CD4-positive, alpha-beta T cell treated with Interferon alpha-2 for 1 hour (primary cell): Measurements from ENCODE around the gene KCNJ4.
"Not testable (repeated sequence)": the region's sequence is repeated elsewhere in the genome, so short reads cannot be mapped to it uniquely, and the experiment has no call there.

Experiments used
- DNase-seq, 2 donors: peaks; one replicate each; pipeline ENCODE4 v3.0.0-alpha.2; 2020 to 2022

Gene KCNJ4

DNA sequence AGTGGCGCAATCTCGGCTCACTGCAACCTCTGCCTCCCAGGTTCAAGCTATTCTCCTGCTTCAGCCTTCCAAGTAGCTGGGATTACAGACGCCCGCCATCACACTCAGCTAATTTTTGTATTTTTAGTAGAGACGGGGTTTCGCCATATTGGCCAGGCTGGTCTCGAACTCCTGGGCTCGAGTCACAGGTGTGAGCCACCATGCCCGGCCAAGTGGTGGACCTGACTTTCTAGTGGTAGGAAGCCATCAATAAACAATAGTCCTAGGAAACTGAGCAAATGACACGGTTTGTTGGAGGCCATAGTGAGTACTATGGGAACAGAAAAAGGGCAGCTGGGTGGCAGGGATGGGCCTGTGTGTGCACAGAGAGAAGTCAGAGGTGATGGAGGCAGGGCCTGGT lies 15.2 kb upstream of the KCNJ4 start:
- DNase-seq = not testable (repeated sequence)

DNA sequence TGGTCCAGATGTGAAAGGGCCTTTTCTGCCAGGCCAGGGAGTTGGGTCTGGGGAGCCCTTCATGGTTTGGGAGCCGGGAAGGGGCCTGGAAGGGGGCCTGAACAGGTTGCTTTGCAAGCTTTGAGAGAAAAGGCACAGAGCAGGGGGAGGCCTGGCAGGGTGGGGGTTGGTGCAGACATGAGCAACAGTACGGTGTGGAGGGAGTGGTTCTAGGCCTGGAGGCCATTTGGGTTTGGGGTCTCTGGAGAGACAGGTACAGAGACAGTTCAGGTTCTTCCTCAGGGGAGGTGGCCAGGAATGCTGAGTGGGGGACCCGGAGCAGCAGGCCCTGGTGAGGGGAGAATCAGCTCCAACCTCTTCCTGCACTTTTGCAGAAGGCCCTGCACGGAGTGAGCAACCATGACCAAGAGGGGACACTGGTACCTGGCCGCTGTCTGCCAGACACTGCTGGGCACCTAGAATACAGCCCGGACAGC lies 14.3 kb upstream of the KCNJ4 start:
- DNase-seq = no peak

DNA sequence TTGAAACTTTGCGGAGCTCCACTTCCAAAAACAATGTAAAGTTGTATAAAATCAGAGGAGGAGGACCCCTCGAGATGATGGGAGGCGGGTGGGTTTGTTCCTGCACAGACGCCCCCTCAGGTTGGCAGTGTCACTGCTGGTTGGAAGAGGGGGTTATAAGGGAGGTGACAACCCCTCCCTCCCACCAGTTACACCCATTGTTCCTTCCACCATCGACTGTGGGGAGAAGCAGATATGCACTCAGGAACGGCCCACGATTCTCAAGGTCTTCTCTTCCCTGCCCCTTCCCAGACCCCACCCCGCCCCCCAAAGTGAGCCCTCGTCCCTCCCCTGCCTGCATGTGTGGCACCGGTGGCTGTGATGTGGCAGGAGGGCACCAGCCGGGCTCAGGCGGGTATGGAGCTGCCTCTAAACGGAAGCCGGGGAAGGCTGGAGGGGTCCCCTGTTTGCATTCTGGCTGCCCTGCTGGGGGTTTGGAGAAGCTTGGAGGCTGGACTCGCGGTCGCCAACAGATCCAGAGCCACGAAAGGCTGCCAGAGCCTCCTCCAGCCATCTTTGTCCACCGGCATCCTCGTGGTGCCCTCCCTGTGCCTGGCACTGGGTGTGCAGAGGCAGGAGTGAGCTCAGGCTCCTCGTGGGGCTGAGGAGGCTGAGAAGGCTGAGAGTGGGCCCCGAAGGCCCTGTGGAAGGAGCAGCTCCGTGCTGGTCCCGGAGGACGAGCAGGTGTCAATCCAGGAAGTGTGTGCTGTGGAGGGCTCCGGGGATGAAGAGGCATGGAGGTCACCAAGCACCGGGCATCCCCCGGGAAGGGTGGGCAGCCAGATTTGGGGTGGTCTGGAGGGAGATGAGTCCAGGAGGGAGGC lies 13.7 kb upstream of the KCNJ4 start:
- DNase-seq = no peak

DNA sequence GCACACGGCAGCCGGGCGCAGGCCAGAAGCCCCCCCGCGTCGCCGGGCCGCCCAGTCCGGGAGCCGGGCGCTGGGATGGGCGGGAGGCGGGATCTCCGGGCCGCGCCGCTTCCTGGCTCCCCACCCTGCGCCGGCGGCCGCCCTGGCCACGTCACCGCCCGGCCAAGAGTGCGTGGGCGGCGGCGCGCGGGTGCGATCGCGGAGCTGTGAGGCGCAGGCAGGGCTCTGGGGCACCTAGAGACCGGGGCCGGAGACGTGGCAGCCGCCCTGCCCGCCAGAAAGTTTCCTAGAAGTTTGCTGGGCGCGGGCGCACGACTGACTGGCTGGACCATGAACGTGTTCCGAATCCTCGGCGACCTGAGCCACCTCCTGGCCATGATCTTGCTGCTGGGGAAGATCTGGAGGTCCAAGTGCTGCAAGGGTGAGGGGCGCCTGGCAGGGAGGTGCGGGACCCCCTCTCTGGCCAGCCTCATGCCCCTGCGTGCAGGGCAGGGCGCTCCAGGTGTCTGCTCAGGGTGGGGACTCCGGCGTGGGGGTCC lies 13.0 kb upstream of the KCNJ4 start, which contains the start of gene KDELR3:
TSS of gene KDELR3 (plus strand) at position 193 of the 539 bp plus-strand sequence. CDS start at position 331, 138 bp downstream.
- peak; percentile 22 to 41 for DNase-seq

DNA sequence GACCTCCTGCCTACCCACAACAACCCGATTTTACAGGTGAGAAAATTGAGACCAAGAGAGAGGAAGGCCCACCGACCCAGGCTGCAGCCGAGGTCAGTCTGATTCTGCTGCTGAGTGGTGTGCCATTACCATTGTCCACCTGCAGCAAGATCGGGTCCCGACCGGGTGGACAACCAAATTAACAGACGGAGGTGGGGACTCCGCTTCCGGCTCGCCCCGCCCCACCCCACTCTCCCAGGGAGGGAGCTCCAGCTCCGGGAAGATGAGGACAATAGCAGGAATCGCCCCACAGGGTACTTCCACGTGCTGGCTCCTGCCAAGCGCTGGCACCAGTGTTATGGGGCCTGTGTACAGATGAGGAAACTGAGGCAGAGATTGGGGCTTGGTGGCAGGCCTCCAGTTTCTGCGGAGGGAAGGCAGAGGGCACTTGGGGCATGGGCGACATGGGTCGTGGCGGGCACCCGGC lies 12.5 kb upstream of the KCNJ4 start:
- DNase-seq = no peak

DNA sequence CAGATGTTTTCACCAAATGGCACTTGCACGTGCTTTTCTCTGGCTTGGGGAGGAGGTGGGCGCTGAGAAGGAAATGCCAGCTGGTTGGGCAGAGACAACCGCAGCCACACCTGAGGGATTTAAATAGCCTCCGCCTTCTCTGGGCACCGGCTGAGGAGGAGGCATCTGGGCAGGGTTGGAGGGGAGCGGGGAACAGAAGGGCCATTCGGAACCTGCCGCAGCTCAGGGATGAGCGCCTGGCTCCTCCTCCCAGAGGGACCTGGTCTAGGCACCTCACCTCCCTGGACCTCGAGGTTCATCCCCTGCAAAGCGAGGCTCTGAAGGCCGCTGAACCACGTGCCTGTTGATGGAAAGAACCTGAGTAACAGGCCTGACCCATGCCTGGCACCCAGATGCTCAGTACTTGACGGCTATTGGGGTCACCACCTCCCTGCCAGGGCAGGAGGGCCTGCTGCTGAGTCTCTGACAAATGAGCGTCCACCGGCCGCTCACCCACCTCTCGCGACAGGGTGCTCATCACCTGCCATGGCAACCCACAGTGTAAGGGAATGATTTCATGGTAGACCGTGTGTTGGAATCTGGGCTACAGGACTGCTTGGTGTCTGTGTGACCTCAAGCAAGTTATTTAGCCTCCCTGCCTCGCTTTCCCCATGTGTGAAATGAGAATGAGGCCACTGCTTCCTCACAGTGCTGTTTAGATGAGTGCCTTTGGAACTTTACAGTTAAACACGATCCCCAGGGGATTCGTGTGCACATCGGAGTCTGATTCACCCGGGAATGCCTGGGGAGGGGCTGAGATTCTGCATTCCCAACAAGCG lies 10.9 kb upstream of the KCNJ4 start:
- DNase-seq = no peak

DNA sequence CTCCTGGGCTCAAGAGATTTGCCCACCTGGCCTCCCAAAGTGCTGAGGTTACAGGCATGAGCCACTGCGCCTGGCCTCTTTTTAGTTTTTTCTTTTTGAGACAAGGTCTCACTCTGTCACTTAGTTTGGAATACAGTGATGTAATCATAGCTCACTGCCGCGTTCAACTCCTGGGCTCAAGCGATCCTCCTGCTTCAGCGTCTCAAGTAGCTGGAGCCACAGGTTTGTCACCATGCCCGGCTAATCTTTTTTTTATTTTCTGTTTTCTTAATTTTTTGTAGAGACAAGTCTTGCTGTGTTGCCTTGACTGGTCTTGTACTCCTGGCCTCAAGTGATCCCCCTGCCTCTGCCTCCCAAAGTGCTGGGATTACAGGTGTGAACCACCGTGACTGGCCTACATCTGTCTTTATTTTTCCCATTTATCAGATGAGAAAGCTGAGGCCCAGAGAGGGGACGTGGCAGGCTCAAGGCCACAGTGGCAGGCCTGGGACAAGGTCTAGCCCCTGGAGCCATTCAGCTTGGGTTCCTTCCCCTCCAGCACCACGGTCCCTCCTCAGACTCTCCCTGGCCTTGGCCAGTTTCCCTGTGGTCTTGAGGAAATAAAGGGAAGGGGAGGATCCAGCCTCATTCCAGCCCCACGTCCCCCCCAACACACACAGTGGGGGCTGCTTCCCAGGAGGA lies 10.1 kb upstream of the KCNJ4 start:
- DNase-seq = no peak

DNA sequence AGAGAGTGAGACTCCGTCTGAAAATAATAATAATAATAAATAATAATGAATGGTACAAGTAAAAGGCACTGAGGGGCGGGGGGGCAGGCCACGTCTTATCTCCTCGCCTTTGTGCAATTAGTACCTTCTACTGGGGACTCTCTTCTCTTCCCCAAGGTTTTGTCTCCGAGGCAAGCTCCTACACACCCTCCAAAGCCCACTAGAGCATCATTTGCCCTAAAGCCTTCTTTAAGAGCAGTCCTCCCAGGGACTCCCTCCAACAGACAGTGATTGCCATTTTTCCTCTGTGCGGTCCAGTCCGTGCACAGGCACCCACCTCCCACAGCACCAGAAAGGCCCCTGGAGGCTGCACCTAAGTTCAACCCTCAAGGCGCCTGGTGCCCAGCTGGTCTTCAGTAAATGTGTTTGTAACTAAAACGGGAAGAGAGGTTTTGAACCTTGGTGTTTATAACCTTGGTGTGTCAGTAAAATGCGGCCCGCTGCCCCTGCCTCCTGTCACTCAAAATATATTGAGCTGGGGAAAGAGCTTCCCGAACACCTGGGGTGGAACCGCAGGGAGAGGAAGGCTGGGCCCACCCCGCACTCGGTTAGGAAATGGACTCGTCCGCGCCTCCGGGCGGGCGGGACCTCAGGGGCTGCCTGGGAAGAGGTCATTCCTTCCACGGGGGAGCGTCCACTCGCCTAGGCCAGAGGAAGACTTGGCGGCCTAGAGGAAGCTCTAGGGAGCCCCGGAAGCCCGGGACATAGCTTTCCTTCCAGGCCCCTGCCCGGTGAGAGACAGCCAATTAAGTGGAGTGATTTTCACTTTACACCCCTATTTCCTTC lies 8.2 kb upstream of the KCNJ4 start:
- no peak for DNase-seq

DNA sequence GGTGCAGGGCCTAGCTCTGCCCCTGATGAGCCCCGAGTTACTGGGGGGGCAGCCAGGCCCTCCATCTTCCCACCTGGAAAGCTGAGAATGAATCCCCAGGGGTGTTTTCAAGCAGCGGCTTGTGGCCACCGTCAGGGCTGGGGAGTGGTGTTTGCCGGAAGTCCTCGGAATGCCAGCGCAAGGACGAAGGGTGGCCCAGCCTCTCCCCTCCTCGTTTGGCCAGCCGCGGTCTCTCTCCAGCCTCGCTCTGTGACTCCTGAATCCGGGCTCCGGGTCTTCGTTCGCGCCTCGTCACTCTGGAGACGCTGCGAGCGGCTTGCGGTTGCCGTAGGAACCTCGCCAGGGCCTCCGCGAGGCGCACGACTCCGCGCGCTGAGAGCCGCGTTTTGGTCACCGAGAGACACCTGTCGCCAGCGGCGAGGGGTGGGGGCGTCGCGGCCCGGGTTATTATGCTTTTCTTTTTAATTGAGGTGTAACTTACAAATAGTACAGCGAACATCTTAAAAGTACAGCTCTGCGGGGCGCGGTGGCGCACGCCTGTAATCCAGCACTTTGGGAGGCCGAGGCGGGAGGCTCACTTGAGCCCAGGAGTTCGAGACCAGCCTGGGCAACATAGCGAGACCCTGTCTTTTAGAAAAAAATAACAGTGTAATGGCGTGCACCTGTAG lies 6.5 kb upstream of the KCNJ4 start:
- peak; percentile 20 to 55 for DNase-seq

DNA sequence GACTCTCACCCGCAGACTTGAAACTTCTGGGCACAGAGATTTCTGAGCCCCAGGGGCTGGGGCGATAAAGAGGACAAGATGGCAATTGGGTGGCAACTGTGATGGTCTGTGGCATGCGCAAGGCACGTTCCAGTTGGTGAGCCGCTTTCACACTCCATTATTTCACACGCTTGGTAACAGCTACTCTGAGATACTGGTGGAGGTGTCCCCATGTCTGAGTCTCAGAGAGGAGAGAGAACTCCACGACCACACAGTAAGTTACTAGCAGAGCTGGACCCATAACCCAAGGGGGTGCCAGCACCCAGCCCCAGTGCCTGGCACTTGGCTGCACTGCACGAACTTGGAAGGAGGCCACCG lies 6.0 kb upstream of the KCNJ4 start:
- DNase-seq = no peak

DNA sequence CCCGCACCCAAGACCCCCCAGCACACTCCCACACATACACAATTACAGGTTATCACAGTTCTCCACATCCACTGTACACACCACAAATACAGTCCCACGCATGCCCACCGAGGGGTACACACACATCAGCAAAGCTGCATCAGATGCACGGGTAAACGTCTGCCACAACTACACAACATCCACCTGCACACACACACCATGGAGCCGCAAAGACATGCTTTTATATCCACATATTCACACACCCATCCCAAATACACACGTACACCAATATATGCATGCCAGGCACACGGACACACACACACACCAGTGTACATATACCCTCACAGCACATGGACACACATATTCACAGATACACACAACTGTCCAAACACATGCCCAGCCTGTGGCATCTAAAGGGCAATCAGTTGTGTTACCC lies 5.4 kb upstream of the KCNJ4 start:
- DNase-seq = no peak

DNA sequence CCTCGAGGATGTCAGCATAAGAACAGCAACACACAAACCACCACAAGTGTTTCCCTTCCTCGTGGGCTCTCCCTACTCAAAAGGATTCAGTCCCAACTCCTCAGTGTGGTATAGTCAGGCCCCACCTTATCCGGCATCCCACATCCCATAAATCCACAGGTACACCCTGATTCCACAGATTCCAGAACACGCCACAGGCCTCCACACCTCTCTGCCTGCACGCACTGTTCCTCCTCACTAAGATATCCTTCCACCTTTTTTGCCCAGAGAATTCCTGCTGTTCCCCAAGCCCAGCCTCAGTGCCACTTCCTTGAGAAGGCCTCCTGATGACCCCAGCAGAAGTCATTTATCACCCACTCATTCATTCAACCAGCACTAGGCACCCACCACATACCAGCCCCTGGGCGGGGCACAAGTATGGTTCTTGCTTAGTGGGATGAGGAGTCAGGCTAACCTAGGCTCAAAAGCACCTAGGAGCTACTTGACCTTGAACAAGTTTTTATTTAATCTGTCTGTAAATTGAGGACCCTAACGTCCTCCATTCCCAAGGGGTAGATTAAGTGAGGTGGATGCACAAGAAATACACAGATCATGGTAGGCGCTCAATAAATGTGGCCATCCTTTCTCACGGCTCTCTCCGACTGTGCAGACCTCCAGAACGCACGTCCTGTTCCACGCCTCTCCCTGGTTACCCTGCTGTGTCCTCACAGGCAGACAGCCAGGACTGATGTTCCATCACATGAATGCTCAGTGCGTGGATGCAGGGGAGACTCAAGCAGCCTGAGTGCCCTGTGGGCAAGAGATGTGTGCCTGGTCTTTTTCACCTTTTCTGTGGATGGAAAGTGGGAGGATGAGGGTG lies 2.1 kb upstream of the KCNJ4 start:
- no peak for DNase-seq

DNA sequence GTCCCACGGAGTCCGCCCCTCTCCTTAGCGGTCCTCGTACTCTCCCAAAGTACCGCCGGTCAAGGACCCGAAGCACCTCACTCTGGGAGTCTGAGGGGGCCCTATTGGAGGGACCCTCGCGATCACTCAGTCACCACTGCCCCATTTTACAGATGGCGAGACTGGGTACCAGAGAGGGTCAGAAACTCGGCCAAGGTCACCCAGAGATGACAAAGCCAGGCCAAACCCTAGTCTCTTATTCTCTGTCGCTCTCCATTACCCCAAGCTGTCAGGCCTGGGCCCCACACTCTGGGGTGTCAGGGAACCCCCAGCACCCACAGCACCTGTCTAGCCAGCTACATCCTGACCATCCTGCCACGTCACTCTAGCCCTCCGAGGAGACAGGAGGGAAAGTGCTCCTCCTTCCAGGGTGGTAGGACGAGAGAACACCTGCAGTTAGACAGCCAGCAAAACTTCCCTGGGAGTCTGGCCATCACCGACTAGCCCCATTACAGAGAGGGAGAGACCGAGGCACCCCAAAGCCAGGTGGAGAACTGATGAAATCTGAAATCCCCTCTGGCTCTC lies 1.4 kb upstream of the KCNJ4 start:
- no peak for DNase-seq

DNA sequence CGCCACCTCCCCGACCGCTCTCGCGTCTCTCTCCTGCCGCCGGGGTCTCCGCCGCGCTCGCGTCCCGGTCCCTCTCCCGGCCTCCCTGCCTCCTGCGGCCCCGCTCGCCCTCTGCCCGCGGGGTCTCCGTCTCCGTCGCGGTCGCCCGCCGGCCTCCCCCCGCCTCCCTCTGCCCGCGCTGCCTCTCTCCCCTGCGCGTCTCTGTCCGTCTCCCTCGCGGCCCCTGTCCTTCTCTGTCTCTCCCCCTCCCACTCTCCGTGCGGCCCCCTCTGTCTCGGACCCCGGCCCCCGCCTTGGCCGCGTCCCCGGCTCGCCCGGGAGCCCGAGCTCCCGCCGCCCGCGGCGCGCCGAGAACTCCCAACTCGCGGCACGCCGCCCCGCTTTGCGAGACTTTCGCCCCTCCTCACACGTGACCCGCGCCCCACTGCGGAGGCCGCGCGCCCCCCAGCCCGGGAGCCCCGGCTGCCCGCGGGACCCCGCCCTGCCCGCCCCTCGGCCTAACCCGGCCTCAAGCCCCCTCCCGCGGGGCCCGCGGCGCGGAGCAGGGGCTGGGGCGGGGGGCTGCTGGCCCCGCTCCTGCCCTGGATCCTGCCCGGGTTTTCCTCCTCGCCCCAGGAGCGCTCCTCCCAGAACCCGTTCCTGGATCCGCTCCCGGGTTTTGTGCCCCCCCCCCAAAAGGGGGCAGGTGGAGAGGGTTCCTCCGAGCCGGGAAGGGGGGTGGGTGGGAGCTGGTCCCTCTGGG lies 702 bp upstream of the KCNJ4 start:
- no peak for DNase-seq

DNA sequence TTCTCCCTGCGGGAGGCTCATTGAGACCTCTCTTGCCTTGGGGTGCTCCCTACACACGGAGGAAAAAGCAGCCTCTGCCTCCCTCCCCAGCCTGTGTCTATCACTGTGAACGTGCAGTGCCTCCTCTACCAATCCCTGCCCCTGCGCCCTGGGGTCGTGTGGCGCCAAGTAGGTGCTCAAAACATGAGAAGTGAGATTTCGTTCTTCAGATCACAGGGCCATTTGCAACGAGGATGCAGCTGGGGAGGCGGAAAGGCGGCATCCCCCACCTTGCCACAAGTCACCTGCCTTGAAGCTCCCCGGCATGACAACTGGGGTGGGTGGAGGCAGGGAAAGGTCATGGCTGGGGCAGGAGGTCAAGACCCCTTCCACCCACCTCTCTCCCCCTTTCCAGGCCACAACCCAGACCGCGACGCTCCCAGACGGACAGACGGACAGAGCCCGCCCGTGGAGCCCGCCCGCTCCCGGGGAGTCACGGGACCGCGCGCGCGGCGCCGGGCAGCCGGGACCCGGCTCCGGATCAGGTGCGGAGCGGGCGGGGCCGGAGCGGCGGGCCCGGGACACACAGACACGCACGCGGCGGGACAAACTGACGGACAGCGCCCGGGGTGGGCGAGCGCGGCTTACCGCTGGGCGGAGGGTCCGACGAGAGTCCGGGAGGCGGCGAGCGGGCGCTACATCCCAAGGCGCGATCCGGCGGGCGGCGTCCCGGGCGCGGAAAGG lies 485 bp downstream of the KCNJ4 start:
- DNase-seq = no peak

DNA sequence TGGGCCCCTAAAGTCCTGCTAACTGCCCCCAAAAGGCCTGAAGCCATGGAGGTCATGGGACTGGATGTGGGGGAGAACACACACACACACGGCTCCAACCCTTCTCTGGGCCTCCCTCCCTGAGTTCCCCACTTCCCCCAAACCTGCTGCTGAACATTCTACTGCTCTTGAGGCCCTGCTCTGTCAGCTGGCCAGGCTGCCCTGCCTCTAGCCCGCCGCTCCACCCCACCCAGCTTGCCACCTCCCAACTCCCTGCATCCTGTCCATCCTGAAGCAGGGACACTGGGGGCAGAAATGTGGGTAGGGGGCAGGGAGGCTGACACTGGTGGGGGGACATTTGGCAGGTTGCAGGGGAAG lies 1.0 kb downstream of the KCNJ4 start:
- DNase-seq = no peak

DNA sequence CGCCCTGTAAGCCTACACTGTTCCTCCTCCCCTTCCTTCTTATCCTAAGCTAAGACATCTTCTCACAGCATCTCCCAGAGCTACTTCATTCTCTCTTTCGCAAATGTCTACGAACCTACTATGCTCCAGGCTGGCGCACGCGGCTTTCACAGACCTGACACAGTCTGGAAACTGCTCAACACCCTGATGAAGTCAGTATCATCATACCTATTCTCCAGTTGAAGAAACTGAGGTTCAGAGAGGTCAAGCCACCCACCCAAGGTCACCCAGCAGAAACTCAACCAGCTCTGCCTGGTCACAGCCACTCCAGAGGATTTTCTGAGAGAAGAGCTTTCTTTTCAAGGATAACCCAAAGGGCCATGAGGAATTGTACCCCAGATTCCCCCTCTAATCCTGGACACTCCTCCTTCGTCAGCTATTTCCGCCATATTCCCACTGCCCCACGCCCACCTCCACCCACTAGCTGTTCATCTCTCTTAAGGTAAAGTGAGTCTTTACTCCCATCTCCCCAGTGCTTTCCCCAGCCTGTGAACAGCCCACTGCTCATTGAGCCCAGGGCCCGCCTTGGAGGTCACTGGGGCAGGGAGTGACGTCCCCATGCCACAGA lies 1.8 kb downstream of the KCNJ4 start:
- DNase-seq = no peak

DNA sequence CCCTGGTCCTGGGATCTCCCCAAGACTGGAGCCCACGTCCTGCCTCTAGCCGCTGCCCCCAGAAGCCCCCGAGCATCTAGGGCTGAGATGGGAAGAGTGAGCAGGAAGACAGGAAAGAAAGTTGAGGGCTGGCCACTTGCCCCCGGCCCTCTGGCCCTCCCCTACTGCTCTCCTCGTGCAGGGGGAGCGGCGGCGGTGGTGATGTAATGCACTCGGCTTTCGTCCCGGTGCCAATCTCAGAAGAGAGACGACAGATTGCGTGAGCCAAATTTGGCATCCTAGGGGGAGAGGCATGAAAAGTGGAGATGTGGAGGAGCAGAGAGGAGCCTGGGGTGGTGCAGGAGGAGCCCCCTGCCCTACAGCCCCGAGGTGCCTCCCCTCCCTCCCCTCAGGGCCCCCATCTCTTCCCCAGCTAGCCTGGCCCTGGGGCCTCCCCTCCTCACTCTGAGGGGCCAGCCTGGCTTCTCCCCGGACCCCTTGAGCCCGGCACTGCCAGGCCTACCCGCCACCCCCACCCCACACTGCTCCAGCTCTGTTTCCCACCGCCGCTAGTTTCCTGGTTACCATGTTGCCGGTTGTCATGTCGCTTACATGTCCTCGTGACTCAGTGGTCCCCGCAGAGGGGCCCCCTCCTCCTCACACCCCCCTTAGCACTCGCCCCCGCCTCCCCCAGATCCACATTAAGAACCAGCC lies 2.5 kb downstream of the KCNJ4 start:
- no peak for DNase-seq
